ENCODE measurements around the gene PAX5.
"Not testable (repeated sequence)": the region's sequence is repeated elsewhere in the genome, so short reads cannot be mapped to it uniquely, and the experiment has no call there.

PAX5 gene

GRCh38 chr9:37079370-37080164, 45.5 kb upstream of the PAX5 start:
- Histone ChIP-seq H3K9ac (ENCODE audit: low read depth, low read length) (peak overlapping the region; percentile 79), H4K20me1 (ENCODE audit: insufficient read depth, low read length) (no peaks in the 10 kb centered on the region; the same call in 1 of the 2 replicates), H3K4me1 (ENCODE audit: insufficient read depth, low read length) (peaks cover 29% of the 10 kb centered on the region), H3K79me2 (ENCODE audit: insufficient read depth, low read length) (peaks cover 44% of the 10 kb centered on the region), H3K4me3 (ENCODE audit: low read depth in 1 of 2, low read length in 2 of 2) (peak overlapping the region; percentile 56 to 76; a peak in 3 of 4 replicates), H3K36me3 (ENCODE audit: insufficient read depth, low read length) (no peaks in the 10 kb centered on the region), H2AFZ (ENCODE audit: low read depth, low read length) (peak overlapping the region; percentile 93), H3K9me3 (ENCODE audit: insufficient read depth, low read length, severe bottlenecking) (no peaks in the 10 kb centered on the region), H3K4me2 (ENCODE audit: insufficient read depth, low read length) (peak overlapping the region; percentile 65), H3K27me3 (ENCODE audit: insufficient read depth, low read length, poor library complexity) (no peaks in the 10 kb centered on the region), H3K27ac (ENCODE audit: low read length) (peak overlapping the region; percentile 80)
- peak; percentile 93 for DNase-seq
- ATAC-seq (ENCODE audit: insufficient read depth, low read depth), result peak; percentile 95
- no peak for TF ChIP-seq EZH2 (IDR thresholded peaks at IDR 0.05; ENCODE audit: borderline replicate concordance, low read depth, low read length, severe bottlenecking)
- TF ChIP-seq CTCF (IDR thresholded peaks at IDR 0.05; ENCODE audit: borderline replicate concordance, extremely low read depth, low read length, poor library complexity, severe bottlenecking), result no peak

- not testable (repeated sequence) for H3K4me3 ChIP-seq (ENCODE audit: low read depth in 1 of 2, low read length in 2 of 2); H3K9ac ChIP-seq (ENCODE audit: low read depth, low read length)
These were observed 40.7 kb upstream of the PAX5 start for GRCh38 chr9:37074790-37075189.

GRCh38 chr9:37066139-37066725, 32.2 kb upstream of the PAX5 start:
- no peak for DNase-seq
- H3K27ac ChIP-seq (ENCODE audit: low read length), result no peak overlapping the region
- no peaks in the 10 kb centered on the region for H4K20me1 ChIP-seq (ENCODE audit: insufficient read depth, low read length)
- no peak overlapping the region for H3K4me2 ChIP-seq (ENCODE audit: insufficient read depth, low read length)
- no peak for TF ChIP-seq EZH2 (IDR thresholded peaks at IDR 0.05; ENCODE audit: borderline replicate concordance, low read depth, low read length, severe bottlenecking)
- ATAC-seq (ENCODE audit: insufficient read depth, low read depth), result no peak
- no peak overlapping the region for H3K9ac ChIP-seq (ENCODE audit: low read depth, low read length)
- no peak overlapping the region for H2AFZ ChIP-seq (ENCODE audit: low read depth, low read length)
- no peaks in the 10 kb centered on the region for H3K4me1 ChIP-seq (ENCODE audit: insufficient read depth, low read length)
- no peaks in the 10 kb centered on the region for H3K27me3 ChIP-seq (ENCODE audit: insufficient read depth, low read length, poor library complexity)
- no peaks in the 10 kb centered on the region for H3K36me3 ChIP-seq (ENCODE audit: insufficient read depth, low read length)
- H3K9me3 ChIP-seq (ENCODE audit: insufficient read depth, low read length, severe bottlenecking), result no peaks in the 10 kb centered on the region
- H3K79me2 ChIP-seq (ENCODE audit: insufficient read depth, low read length), result no peaks in the 10 kb centered on the region
- no peak overlapping the region for H3K4me3 ChIP-seq (ENCODE audit: low read depth in 1 of 2, low read length in 2 of 2)

More at GRCh38 chr9:37074790-37075189, 40.7 kb upstream of the PAX5 start:
- peaks cover 10% of the 10 kb centered on the region for H3K4me1 ChIP-seq (ENCODE audit: insufficient read depth, low read length)
- not testable (repeated sequence) for H3K27me3 ChIP-seq (ENCODE audit: insufficient read depth, low read length, poor library complexity); H3K36me3 ChIP-seq (ENCODE audit: insufficient read depth, low read length); H3K9me3 ChIP-seq (ENCODE audit: insufficient read depth, low read length, severe bottlenecking); H3K4me2 ChIP-seq (ENCODE audit: insufficient read depth, low read length); H2AFZ ChIP-seq (ENCODE audit: low read depth, low read length); DNase-seq; H4K20me1 ChIP-seq (ENCODE audit: insufficient read depth, low read length); H3K79me2 ChIP-seq (ENCODE audit: insufficient read depth, low read length); H3K27ac ChIP-seq (ENCODE audit: low read length); ATAC-seq (ENCODE audit: insufficient read depth, low read depth)

DNA sequence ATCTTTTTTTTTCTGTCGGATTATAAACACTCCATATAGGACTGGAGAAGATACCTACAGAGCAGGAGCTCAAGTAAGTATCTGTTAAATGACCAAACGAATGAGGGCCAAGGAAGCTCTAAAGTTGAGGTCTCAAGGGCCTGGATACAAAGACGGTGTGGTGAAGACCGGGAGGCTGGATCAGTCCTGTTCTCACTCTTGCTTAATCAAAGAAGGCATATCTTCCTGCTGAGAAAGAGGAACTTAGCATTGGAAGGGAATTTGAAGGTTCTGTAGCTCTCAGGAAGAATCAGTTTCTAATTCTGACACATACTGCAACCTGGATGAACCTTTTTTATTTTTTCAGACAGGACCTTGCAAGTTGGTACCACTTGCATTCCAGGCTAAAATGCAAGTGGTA, 28.3 kb upstream of the PAX5 start:
- no peak overlapping the region for H3K4me2 ChIP-seq (ENCODE audit: insufficient read depth, low read length)
- no peaks in the 10 kb centered on the region for H3K36me3 ChIP-seq (ENCODE audit: insufficient read depth, low read length)
- DNase-seq, result no peak
- TF ChIP-seq EZH2 (IDR thresholded peaks at IDR 0.05; ENCODE audit: borderline replicate concordance, low read depth, low read length, severe bottlenecking) (no peak), CTCF (IDR thresholded peaks at IDR 0.05; ENCODE audit: borderline replicate concordance, extremely low read depth, low read length, poor library complexity, severe bottlenecking) (no peak)
- H3K4me3 ChIP-seq (ENCODE audit: low read depth in 1 of 2, low read length in 2 of 2), result no peak overlapping the region
- no peak for ATAC-seq (ENCODE audit: insufficient read depth, low read depth)
- H3K4me1 ChIP-seq (ENCODE audit: insufficient read depth, low read length), result no peaks in the 10 kb centered on the region
- H2AFZ ChIP-seq (ENCODE audit: low read depth, low read length), result no peak overlapping the region
- no peaks in the 10 kb centered on the region for H4K20me1 ChIP-seq (ENCODE audit: insufficient read depth, low read length)
- H3K79me2 ChIP-seq (ENCODE audit: insufficient read depth, low read length), result no peaks in the 10 kb centered on the region
- H3K9ac ChIP-seq (ENCODE audit: low read depth, low read length), result no peak overlapping the region
- no peaks in the 10 kb centered on the region for H3K9me3 ChIP-seq (ENCODE audit: insufficient read depth, low read length, severe bottlenecking)
- H3K27ac ChIP-seq (ENCODE audit: low read length), result no peak overlapping the region
- H3K27me3 ChIP-seq (ENCODE audit: insufficient read depth, low read length, poor library complexity), result no peaks in the 10 kb centered on the region
